ENCODE data around the gene MFN1. TPM values are rescaled to one million over a fixed set of nuclear protein-coding genes. Genes with fewer than 3 reads are reported as not detected.

The MFN1 gene
- total RNA-seq, 4 donors from 2014 or later, result 42.2 to 51.7 (median 47.2) TPM

GRCh38 chr3:179363332-179363731, 15.8 kb downstream of the MFN1 start:
- TF ChIP-seq CTCF (IDR thresholded peaks at IDR 0.05; ENCODE audit: low read depth), result no peak

DNA sequence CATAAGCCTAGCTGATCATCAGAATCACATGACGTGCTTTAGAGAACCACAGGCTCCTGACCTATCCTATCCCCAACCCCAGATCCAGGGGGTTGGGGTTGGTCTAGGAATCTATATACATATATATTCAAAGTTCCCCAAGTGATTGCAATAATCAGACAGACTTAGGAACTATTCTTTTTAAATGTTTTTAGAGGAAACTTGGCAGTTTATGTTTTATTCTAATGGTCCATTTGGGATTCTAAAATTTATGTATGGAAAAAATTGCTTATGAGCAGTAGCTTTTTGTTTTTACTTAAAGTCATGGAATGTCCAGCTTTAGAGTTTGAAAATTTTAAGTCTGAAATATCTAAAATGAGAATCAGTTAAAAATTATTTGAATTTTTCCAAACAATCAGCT, 22.1 kb downstream of the MFN1 start:
- TF ChIP-seq CTCF (IDR thresholded peaks at IDR 0.05; ENCODE audit: low read depth), result no peak

DNA sequence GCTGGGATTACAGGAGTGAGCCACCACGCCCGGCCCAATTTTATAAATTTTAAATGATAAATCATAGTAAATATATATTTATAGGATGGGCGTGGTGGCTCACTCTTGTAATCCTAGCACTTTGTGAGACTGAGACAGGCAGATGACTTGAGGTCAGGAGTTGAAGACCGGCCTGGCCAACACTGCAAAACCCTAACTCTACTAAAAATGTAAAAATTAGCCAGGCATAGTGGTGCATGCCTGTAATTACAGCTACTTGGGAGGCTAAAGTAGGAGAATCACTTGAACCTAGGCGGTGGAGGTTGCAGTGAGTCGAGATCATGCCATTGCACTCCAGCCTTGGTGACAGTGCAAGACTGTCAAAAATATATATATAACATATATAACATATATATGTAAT, 26.4 kb downstream of the MFN1 start:
- TF ChIP-seq CTCF (IDR thresholded peaks at IDR 0.05; ENCODE audit: low read depth), result no peak

DNA sequence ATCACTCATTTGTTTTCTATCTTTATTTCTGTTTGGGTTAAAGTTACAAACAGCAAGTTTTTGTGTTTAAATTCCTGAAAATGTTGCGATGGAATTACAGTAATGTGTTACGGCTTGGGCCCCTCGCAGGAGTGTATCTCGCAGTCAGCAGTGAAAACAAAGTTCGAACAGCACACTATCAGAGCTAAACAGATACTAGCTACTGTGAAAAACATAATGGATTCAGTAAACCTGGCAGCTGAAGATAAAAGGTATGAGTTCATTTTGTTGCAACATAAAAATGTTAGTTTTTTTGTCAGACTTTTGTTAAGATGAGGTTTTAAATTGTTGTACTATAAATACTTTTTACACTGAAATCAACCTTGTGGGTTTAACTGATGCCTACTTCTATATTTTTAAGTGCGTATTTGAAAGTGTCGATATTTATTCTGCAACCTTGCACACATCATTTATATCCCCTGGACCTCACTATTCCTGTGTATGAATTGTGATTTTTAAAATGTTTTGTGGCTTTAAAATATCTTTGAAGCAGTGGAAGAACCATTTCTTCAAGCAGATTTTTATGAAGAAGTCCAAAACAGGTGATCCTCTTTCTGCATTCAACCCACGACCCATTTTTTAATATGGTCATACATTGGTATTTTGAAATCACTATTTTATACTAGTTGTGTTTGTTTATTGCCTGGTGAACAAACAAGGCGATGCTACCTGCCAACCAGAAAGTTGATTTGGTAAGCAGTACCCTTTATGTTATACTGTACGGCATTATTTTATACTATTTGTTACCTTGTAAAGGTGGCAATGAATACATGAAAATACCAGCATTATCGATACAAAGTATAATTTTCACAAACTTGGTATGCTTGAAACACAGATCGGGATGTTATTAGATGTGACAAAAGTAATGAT, 27.8 kb downstream of the MFN1 start:
- no peak for TF ChIP-seq CTCF (IDR thresholded peaks at IDR 0.05; ENCODE audit: low read depth)

- no peak for TF ChIP-seq CTCF (IDR thresholded peaks at IDR 0.05; ENCODE audit: low read depth)
These were observed 29.0 kb downstream of the MFN1 start for GRCh38 chr3:179376474-179376873.

DNA sequence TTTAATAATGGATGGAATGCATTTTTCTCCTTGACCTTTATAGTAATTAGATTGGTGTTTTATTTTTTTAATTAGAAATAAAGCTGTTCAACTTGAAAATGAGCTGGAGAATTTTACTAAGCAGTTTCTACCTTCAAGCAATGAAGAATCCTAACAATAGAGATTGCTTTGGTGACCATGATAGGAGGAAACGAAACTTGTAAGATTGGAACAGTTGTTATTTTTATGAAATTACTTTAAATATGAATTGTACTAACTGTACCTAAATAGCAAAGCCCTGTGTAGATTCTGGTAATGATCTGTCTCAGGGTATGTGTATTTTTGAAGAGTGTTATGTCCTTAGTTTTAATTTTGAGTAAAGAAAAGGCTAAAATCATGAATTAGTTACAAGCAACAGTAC, 44.4 kb downstream of the MFN1 start:
- no peak for TF ChIP-seq CTCF (IDR thresholded peaks at IDR 0.05; ENCODE audit: low read depth)

DNA sequence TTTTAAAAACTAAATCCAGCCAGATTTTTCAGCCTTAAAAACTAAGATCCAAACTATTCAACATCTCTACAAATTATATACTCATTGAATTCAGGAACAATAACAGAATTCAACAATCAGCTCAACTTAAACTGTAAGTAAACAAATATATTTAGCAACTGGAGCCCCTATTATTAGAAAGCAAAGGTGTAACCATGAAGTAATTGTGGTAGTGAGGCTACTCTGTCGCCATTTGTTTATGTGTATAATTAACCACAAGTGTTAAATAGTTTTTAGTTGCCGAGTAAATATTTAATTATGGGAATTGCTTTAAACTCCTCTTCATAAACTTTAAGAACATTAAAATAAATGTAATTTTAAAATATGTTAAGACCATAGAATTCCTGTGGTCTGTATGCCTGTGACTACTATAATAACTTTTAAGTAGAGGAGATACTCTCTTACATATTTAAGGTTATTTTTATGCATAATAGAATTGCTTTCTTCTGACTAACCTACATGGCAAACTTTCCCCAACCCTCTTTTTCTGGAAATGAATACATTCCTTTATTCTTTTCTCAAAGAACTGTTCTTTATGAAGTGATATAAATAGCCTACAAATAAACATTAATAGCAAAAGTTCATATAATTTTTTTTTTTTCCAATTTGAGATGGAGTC, 51.2 kb downstream of the MFN1 start:
- no peak for TF ChIP-seq CTCF (IDR thresholded peaks at IDR 0.05; ENCODE audit: low read depth)
